GM21447 (cell line): ENCODE data around the gene RBBP5.

Source experiments
- ATAC-seq: cut with Tn5 transposase; IDR thresholded peaks from one replicate; pipeline ENCODE4 v1.9.1; 2021; ENCODE audit not compliant: unreplicated experiment

RBBP5 gene

DNA sequence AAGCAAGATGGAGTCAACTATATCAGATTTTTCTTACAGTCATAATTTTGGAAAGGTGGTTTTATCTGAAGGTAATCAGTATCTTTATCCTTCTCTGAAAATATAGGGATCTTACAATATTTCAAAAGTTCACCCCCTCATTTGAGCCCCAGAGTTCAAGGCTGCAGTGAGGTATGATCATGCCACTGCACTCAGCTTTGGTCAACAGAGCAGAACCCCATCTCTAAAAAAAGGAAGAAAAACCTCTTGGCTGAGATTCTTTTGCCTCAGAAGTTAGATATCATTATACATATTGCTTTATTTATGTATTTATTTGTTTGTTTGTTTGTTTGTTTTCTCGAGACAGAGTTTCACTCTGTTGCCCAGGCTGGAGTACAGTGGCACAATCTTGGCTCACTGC is 11.5 kb upstream of the RBBP5 start:
- ATAC-seq = no peak

GRCh38 chr1:205129447-205130029 is 7.8 kb upstream of the RBBP5 start:
- no peak for ATAC-seq

DNA sequence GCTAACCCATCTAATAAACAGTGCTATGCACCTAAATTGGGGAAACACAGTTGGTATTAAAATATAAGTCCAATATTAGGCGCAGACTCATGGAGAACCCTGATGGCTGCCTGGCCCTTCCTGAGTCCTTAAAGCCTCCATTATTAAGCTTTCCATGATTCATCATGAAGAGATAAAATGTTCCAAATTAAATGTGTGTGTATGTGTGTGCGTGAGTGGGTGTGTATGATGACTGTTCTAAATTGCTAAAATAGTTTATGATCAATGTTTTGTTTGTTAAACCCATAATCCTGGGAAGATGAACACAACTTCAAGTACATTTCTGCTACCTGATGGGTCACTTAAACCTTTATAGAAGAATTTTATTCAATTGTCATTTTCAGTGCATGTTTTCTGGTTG is 6.3 kb upstream of the RBBP5 start:
- no peak for ATAC-seq

- no peak for ATAC-seq
These were observed 5.9 kb upstream of the RBBP5 start for GRCh38 chr1:205127646-205128045.

DNA sequence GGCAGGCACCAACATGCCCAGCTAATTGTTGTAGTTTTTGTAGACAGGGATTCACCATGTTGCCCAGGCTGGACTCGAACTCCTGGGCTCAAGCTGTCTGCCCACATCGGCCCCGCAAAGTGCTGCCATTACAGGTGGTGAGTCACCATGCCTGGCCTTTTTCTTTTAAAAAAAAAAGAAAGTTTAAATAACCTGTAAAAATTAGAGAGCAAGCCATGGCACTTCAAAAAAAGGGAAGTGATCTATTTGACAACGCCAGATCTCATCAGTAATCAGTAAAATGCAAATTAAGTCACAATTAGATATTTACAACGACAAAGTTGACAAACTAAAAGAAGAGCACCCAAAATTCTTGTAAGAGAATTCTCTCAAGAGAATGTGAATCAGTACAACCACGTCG is 2.9 kb upstream of the RBBP5 start:
- ATAC-seq = no peak

DNA sequence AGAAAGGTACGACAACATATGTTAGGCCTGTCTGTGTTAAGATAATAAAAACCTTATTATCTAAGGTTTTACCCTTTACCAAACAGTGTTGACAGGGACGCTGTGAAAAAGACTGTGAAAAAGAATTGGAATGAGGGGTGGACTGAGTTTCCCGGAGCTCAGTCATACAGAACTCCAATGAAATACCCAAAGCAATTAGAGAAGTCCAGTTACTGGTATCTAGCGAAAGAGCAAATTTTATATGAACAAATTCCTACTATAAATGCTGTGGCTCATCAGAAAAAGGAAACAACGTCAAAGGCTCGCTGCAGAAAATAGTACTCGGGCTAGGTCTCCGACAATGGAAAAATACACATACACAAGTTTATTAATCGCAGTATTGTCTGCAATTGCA is 708 bp upstream of the RBBP5 start:
- no peak for ATAC-seq

DNA sequence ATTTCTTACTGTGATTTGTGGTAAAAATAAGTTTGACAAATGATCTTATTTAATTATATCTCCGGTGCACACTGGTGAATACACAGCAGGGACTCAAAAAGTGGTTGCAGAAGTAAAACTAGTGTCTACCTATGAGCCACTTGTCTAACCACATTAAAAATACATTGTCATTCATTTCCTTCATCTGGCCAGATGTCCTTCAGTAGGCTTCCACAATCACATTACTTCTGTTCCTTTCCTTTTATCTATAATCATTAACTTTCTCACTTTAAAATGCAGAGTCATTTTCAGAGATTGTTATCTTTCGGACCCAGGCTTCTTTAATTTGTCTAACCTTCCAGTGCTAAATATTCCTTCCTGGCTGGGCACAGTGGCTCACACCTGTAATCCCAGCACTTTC is 3.0 kb downstream of the RBBP5 start:
- ATAC-seq = no peak

DNA sequence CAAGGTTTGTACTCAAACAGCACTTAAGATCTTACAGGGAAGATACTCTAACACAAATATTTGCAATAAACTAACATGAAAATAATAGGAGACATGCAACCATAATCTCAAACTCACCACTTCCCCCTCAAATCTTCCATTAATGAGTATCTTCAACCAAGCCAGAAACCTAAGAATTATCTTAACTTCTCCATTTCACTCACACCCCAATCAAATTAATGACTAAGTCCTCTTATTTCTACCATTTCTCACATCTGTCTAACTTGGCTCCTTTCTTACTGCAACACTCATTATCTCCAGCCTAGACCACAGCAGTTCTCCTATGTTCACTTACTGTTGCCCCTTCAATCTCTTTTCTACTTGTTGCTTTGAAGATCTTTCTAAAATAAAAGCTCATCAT is 10.4 kb downstream of the RBBP5 start:
- no peak for ATAC-seq

- ATAC-seq = no peak
These were observed 12.1 kb downstream of the RBBP5 start for GRCh38 chr1:205109711-205110110.

- ATAC-seq = no peak
These were observed 12.5 kb downstream of the RBBP5 start for GRCh38 chr1:205109269-205109668.

DNA sequence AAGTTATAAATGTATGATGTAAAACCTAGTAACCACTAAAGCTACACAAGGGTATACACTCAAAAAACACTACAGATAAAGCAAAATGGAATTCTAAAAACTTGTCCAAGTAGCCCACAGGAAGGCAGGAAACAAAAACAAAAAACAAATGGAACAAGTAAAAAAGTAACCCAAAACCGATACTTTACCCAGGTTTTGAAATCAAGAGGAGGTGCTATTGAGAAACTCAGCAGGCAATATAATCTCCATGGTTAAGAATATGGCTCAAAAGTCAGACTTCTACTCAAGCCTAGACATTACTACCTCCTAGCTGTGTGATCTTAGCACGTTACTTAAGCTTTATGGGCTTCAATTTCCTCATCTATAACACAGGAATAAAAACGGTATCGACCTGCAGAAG is 13.3 kb downstream of the RBBP5 start:
- ATAC-seq = no peak

GRCh38 chr1:205107327-205107726 is 14.5 kb downstream of the RBBP5 start:
- ATAC-seq = no peak

- ATAC-seq = no peak
These were observed 19.4 kb downstream of the RBBP5 start for GRCh38 chr1:205102404-205102803.

DNA sequence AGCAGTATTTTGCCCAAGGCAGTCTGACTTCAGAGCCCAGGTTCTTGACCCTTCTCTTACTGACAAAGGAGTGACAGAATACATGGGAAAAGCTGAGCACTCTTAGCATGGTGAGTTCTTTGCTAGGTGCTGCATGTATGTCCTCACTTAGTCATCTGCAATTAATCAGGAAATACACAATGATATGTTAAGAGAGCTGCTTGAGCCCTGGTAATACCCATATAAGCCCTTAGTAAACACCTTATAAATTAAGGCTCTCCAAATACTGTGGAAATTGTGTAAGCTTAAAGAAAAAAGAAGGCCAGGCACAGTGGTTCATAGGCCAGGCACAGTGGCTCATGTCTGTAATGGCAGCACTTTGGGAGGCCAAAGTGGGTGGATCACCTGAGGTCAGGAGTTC is 23.5 kb downstream of the RBBP5 start:
- ATAC-seq = no peak

DNA sequence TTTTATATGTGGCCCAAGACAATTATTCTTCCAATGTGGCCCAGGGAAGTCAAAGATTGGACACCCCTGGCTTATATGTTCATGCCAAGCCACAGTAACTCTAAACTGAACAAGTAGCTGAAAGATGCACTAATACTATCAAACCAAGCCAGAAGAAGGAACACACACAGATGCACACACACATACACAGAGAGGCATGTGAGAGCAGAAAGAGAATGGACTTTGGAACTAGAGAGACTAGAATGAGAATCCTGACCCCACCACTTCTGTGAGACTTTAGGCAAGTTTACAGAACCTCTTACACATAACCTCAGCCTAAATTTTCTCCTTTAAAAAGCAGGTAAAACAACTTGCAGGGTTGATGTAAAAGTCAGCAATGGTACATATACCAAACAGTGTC is 26.4 kb downstream of the RBBP5 start:
- ATAC-seq = no peak

- no peak for ATAC-seq
These were observed 30.6 kb downstream of the RBBP5 start for GRCh38 chr1:205091043-205091740.

GRCh38 chr1:205088341-205088740 is 33.4 kb downstream of the RBBP5 start:
- no peak for ATAC-seq

- no peak for ATAC-seq
These were observed 37.4 kb downstream of the RBBP5 start, which contains the start of gene TMEM81 for GRCh38 chr1:205084360-205084759. TSS of gene TMEM81 (minus strand) at chr1:205084460. CDS start at chr1:205084320, 140 bp downstream.

GRCh38 chr1:205082431-205082830 is 39.3 kb downstream of the RBBP5 start:
- ATAC-seq = no peak

- ATAC-seq = no peak
These were observed 43.9 kb downstream of the RBBP5 start for GRCh38 chr1:205077934-205078311.

DNA sequence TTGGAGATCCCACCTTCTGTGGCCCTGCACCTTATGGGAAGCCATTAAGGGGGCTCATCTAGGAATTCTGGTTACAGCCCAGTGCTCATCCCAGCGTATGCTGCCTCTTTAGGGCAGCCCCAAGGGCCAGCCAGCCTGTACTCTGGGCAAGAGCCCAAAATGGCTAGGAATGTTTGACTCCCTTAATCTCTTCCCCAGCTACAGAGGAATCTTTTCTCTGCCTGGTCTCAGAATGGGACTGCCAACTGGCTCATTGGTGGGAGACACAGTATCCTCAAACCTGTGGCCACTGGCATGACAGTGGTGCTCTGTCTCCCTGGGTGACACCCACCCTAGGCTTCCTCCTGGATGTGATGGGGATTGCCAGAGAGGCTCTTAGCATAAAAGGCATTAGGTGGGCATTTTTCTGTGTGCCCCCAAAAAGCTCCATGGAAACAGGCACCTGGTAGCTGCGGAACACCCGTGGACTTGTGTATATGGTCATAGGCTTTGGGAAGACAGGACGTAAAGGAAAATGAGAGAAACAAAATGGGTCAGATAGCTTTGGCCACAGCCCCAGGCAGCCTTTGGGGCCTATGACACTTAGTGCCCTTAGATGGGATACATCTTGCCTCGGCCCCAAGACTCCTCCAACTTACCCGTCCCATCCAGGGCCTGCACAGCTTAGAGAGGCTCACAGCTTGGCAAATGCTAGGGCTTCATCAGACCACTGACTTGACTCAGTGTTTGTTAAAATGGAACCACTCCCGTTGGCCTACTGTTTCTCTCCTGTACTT is 44.4 kb downstream of the RBBP5 start:
- ATAC-seq = no peak

GRCh38 chr1:205076245-205076761 is 45.5 kb downstream of the RBBP5 start:
- no peak for ATAC-seq
